ENCODE measurements around the gene CEP104. TPM values are rescaled to one million over a fixed set of nuclear protein-coding genes. Genes with fewer than 3 reads are reported as not detected.

The CEP104 gene
- total and polyA plus RNA-seq, 11 donors = 5.5 to 46.1 (median 33.0) TPM

DNA sequence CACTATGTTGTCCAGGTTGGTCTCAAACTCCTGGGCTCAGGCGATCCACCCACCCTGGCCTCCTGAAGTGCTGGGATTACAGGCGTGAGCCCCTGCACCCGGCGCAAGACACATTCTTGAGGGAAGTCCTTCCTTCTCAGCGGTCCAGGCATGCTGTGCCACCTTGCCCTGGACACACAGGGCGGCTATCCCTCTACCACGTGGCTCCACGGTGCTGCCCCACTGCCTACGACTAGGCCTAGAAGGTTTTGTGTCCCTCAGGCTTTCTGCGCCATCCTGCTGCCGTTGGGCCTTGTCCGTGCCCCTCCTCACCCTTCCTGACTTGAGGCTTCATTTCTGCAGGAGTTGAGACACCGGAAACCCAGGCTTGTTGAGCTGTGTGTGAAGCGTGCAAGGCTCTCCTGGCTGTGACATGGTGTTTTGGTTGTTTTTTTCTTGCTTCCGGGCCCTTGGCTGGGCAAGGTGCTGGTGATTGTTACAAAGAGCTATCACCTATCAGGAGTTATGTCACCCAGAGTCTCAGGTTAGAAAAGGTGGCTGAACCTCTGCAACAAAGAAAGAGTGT is 29.2 kb upstream of the CEP104 start:
- H3K27me3 ChIP-seq = no peaks in the 10 kb centered on the region
- peaks cover 0 to 85% (median 73%) of the 10 kb centered on the region in 9 donors for H3K36me3 ChIP-seq
- ATAC-seq (no peak), DNase-seq (no peak)
- H3K27ac ChIP-seq = no peak overlapping the region
- intact Hi-C loops (cut with DNase I) = no loop called here
- TF ChIP-seq POLR2A (IDR thresholded peaks at IDR 0.05) = no peak
- TF ChIP-seq CTCF (IDR thresholded peaks at IDR 0.05) = no peak
- H3K4me1 ChIP-seq = peaks cover 0 to 15% (median 0%) of the 10 kb centered on the region in 12 donors
- H3K4me3 ChIP-seq = no peak overlapping the region
- H3K9me3 ChIP-seq = no peaks in the 10 kb centered on the region
- WGBS, 4 donors = 90 to 95% (median 92%) methylated on average over 15 of the region's 15 CpGs

- 88 to 91% (median 90%) methylated on average over 7 of the region's 7 CpGs for WGBS, 4 donors
- no peak for TF ChIP-seq CTCF (IDR thresholded peaks at IDR 0.05)
- no peak for TF ChIP-seq POLR2A (IDR thresholded peaks at IDR 0.05)
- intact Hi-C loops (cut with DNase I) = no loop called here
- H3K9me3 ChIP-seq = no peaks in the 10 kb centered on the region
- H3K36me3 ChIP-seq = peaks cover 0 to 85% (median 69%) of the 10 kb centered on the region in 9 donors
- H3K27ac ChIP-seq = no peak overlapping the region
- ATAC-seq (no peak), DNase-seq (no peak)
- no peaks in the 10 kb centered on the region for H3K27me3 ChIP-seq
- peaks cover 0 to 11% (median 0%) of the 10 kb centered on the region in 12 donors for H3K4me1 ChIP-seq
- no peak overlapping the region for H3K4me3 ChIP-seq
Measured at GRCh38 chr1:3885611-3886010, 28.6 kb upstream of the CEP104 start.

DNA sequence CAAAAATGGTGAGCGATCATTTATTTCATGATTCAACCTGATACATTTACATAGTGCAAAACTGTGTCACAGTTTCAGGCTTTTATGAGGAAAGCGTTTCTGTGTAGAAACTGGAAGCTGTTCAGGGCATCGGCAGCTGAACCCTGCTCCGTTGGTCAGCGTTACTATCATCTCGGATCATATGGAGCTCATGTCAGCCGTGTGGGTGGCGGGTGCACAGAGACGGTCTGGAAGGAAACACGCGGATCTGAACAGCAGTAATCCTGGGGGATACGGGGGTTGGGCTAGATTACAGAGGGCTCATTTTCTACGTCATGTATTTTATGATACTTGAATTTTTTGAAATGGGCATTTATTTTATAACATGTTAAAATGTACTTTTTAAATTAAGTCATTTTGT is 28.0 kb upstream of the CEP104 start:
- Histone ChIP-seq H3K4me3 (no peak overlapping the region), H3K9me3 (no peaks in the 10 kb centered on the region), H3K27ac (no peak overlapping the region), H3K36me3 (peaks cover 0 to 85% (median 66%) of the 10 kb centered on the region in 9 donors), H3K27me3 (no peaks in the 10 kb centered on the region), H3K4me1 (peaks cover 0 to 4% (median 0%) of the 10 kb centered on the region in 12 donors)
- 89 to 91% (median 90%) methylated on average over 13 of the region's 13 CpGs for WGBS, 4 donors
- intact Hi-C loops (cut with DNase I) = no loop called here
- no peak for ATAC-seq
- DNase-seq = no peak
- TF ChIP-seq CTCF (IDR thresholded peaks at IDR 0.05) = no peak
- no peak for TF ChIP-seq POLR2A (IDR thresholded peaks at IDR 0.05)

GRCh38 chr1:3883194-3883925 is 26.3 kb upstream of the CEP104 start:
- Histone ChIP-seq H3K9me3 (peaks cover 0 to 14% (median 4%) of the 10 kb centered on the region in 12 donors), H3K27me3 (no peaks in the 10 kb centered on the region), H3K4me1 (no peaks in the 10 kb centered on the region), H3K36me3 (peaks cover 2 to 84% (median 58%) of the 10 kb centered on the region in 9 donors), H3K27ac (no peak overlapping the region), H3K4me3 (no peak overlapping the region)
- intact Hi-C loops (cut with DNase I) = no loop called here
- WGBS, 4 donors = 96 to 97% (median 96%) methylated on average over 18 of the region's 18 CpGs
- TF ChIP-seq CTCF (IDR thresholded peaks at IDR 0.05) (no peak), POLR2A (IDR thresholded peaks at IDR 0.05) (no peak)
- ATAC-seq (no peak), DNase-seq (no peak)

Data from heart left ventricle (tissue), 16 donors.